CD4-positive, alpha-beta memory T cell (primary cell): ENCODE data around the gene LIN28B. TPM values are rescaled to one million over a fixed set of nuclear protein-coding genes. Genes with fewer than 3 reads are reported as not detected.

Experiments used
- CTCF ChIA-PET: fragments of 350-600 bp; sonication (Branson Sonifier 250); formaldehyde crosslinking; loops from one replicate; lab custom pipeline; 2021; ENCODE audit warnings: inconsistent platforms; ENCODE audit not compliant: partially characterized antibody; lab: Charles Lee
- POLR2A ChIA-PET: fragments of 350-600 bp; sonication (Branson Sonifier 250); formaldehyde crosslinking; loops from one replicate; lab custom pipeline; 2021; ENCODE audit not compliant: partially characterized antibody; lab: Charles Lee
- DNase-seq, 5 donors: peaks; one replicate each; pipeline versions ENCODE4 v3.0.0 to v3.0.0-alpha.2; 2020 to 2022; ENCODE audit warnings: mixed read lengths in 1 of 5
- H3K27ac ChIP-seq: one replicate; pipeline ENCODE4 v1.7.0; 2013; ENCODE audit warnings: low read depth, low read length
- H3K27me3 ChIP-seq: 2 replicates; pipeline ENCODE4 v1.7.0; 2013; ENCODE audit warnings: mild to moderate bottlenecking, low read length, moderate library complexity; ENCODE audit not compliant: insufficient read depth
- H3K36me3 ChIP-seq: 2 replicates; pipeline ENCODE4 v1.7.0; 2013; ENCODE audit warnings: mild to moderate bottlenecking, low read length, moderate library complexity; ENCODE audit not compliant: insufficient read depth
- H3K4me1 ChIP-seq: 2 replicates; pipeline ENCODE4 v1.7.0; 2013; ENCODE audit warnings: mild to moderate bottlenecking, low read length, moderate library complexity; ENCODE audit not compliant: insufficient read depth
- H3K4me3 ChIP-seq, 2 donors: one replicate each; pipeline ENCODE4 v1.7.0; 2013; ENCODE audit warnings: low read length in 2 of 2, mild to moderate bottlenecking in 1 of 2
- H3K9me3 ChIP-seq, 2 donors: one replicate each; pipeline ENCODE4 v1.7.0; 2013; ENCODE audit warnings: low read length in 2 of 2, control low read depth in 1 of 2; ENCODE audit not compliant: control insufficient read depth in 1 of 2
- H3K27ac Mint-ChIP-seq, 7 donors: one replicate each; pipeline ENCODE4 v1.8.0; 2020 to 2021; ENCODE audit warnings: mixed read lengths in 7 of 7, mild to moderate bottlenecking in 6 of 7, inconsistent platforms in 3 of 7, moderate library complexity in 3 of 7
- H3K27me3 Mint-ChIP-seq, 2 donors: one replicate each; pipeline ENCODE4 v1.8.0; 2020 to 2021; ENCODE audit warnings: mixed read lengths in 2 of 2
- H3K36me3 Mint-ChIP-seq, 2 donors: one replicate each; pipeline ENCODE4 v1.8.0; 2020 to 2021; ENCODE audit warnings: mixed read lengths in 2 of 2, inconsistent platforms in 1 of 2, mild to moderate bottlenecking in 1 of 2
- H3K4me1 Mint-ChIP-seq, 4 donors: one replicate each; pipeline ENCODE4 v1.8.0; 2020 to 2021; ENCODE audit warnings: mixed read lengths in 4 of 4, mild to moderate bottlenecking in 1 of 4
- H3K4me3 Mint-ChIP-seq, 8 donors: one replicate each; pipeline ENCODE4 v1.8.0; 2020 to 2021; ENCODE audit warnings: mixed read lengths in 8 of 8, mild to moderate bottlenecking in 7 of 8, moderate library complexity in 6 of 8, inconsistent platforms in 3 of 8
- H3K9me3 Mint-ChIP-seq, 8 donors: one replicate each; pipeline ENCODE4 v1.8.0; 2020 to 2021; ENCODE audit warnings: mixed read lengths in 8 of 8, mild to moderate bottlenecking in 5 of 8, inconsistent platforms in 3 of 8, moderate library complexity in 1 of 8
- intact Hi-C: fragments of 100-400 bp; cut with micrococcal nuclease; formaldehyde crosslinking; loops from one replicate; pipeline ENCODE4 v1.15.1; 2023
- polyA plus RNA-seq, 2 donors: library from polyadenylated mRNA; unstranded; fragments of 300-500 nt; fragmentation: Illumina TruSeq; gene quantifications; one replicate each; pipeline ENCODE4 v1.2.3, GENCODE V29; 2021
- total RNA-seq, 2 experiments: library from RNA; stranded (reverse); gene quantifications; one replicate each; pipeline ENCODE4 v1.2.3, GENCODE V29; 2021

Gene LIN28B
- total and polyA plus RNA-seq, 4 experiments from 2014 or later: not detected

GRCh38 chr6:105056646-105057045, 99.7 kb downstream of the LIN28B start:
- H3K9me3 ChIP-seq: no peaks in the 10 kb centered on the region
- H3K9me3 Mint-ChIP-seq: peaks cover 0 to 8% (median 2%) of the 10 kb centered on the region in 8 donors
- H3K4me3 Mint-ChIP-seq: no peak overlapping the region
- H3K27me3 Mint-ChIP-seq: peaks cover 12 to 15% of the 10 kb centered on the region in 2 donors
- no peaks in the 10 kb centered on the region for H3K36me3 Mint-ChIP-seq
- H3K27ac ChIP-seq: no peak overlapping the region
- no peaks in the 10 kb centered on the region for H3K36me3 ChIP-seq
- no peak overlapping the region for H3K4me3 ChIP-seq
- H3K4me1 ChIP-seq: no peaks in the 10 kb centered on the region
- peaks cover 0 to 1% (median 0%) of the 10 kb centered on the region in 4 donors for H3K4me1 Mint-ChIP-seq
- no peak for DNase-seq
- POLR2A ChIA-PET: no interaction called here
- intact Hi-C loops: no loop called here
- CTCF ChIA-PET: no interaction called here
- H3K27ac Mint-ChIP-seq: no peak overlapping the region
- no peaks in the 10 kb centered on the region for H3K27me3 ChIP-seq

- no peak for DNase-seq
- H3K9me3 ChIP-seq: no peaks in the 10 kb centered on the region
Observed at GRCh38 chr6:105057160-105057559, 100.3 kb downstream of the LIN28B start.

GRCh38 chr6:105058316-105058715, 101.4 kb downstream of the LIN28B start:
- CTCF ChIA-PET: no interaction called here
- no peaks in the 10 kb centered on the region for H3K36me3 ChIP-seq
- Mint-ChIP-seq H3K36me3 (no peaks in the 10 kb centered on the region), H3K9me3 (peaks cover 0 to 8% (median 2%) of the 10 kb centered on the region in 8 donors), H3K4me3 (no peak overlapping the region), H3K27ac (no peak overlapping the region), H3K27me3 (peaks cover 15% of the 10 kb centered on the region in 2 donors), H3K4me1 (peaks cover 0 to 1% (median 0%) of the 10 kb centered on the region in 4 donors)
- no peaks in the 10 kb centered on the region for H3K27me3 ChIP-seq
- POLR2A ChIA-PET: no interaction called here
- H3K27ac ChIP-seq: no peak overlapping the region
- no peaks in the 10 kb centered on the region for H3K9me3 ChIP-seq
- no peaks in the 10 kb centered on the region for H3K4me1 ChIP-seq
- no peak for DNase-seq
- no peak overlapping the region for H3K4me3 ChIP-seq
- intact Hi-C loops: no loop called here

More at GRCh38 chr6:105057160-105057559, 100.3 kb downstream of the LIN28B start:
- Mint-ChIP-seq H3K36me3 (no peaks in the 10 kb centered on the region), H3K27me3 (peaks cover 12 to 14% of the 10 kb centered on the region in 2 donors), H3K27ac (no peak overlapping the region), H3K4me3 (no peak overlapping the region), H3K9me3 (peaks cover 0 to 8% (median 2%) of the 10 kb centered on the region in 8 donors), H3K4me1 (peaks cover 0 to 1% (median 0%) of the 10 kb centered on the region in 4 donors)
- intact Hi-C loops: no loop called here
- CTCF ChIA-PET: no interaction called here
- no peaks in the 10 kb centered on the region for H3K36me3 ChIP-seq
- no peaks in the 10 kb centered on the region for H3K4me1 ChIP-seq
- POLR2A ChIA-PET: no interaction called here
- H3K27ac ChIP-seq: no peak overlapping the region
- H3K4me3 ChIP-seq: no peak overlapping the region
- no peaks in the 10 kb centered on the region for H3K27me3 ChIP-seq

- H3K27me3 ChIP-seq: no peaks in the 10 kb centered on the region
- peaks cover 0 to 1% (median 0%) of the 10 kb centered on the region in 4 donors for H3K4me1 Mint-ChIP-seq
- H3K9me3 Mint-ChIP-seq: peaks cover 0 to 8% (median 2%) of the 10 kb centered on the region in 8 donors
- H3K27ac Mint-ChIP-seq: no peak overlapping the region
- ChIA-PET CTCF (interaction anchor here (0.6 kb wide), 1 partner anchor 11 kb away, joined by 4 read pairs; no protein-coding TSS in a partner anchor), POLR2A (no interaction called here)
- H3K4me3 ChIP-seq: no peak overlapping the region
- intact Hi-C loops: no loop called here
- H3K36me3 ChIP-seq: no peaks in the 10 kb centered on the region
- no peak overlapping the region for H3K27ac ChIP-seq
- no peaks in the 10 kb centered on the region for H3K36me3 Mint-ChIP-seq
- no peaks in the 10 kb centered on the region for H3K4me1 ChIP-seq
- H3K27me3 Mint-ChIP-seq: peaks cover 15% of the 10 kb centered on the region in 2 donors
- H3K4me3 Mint-ChIP-seq: no peak overlapping the region
- H3K9me3 ChIP-seq: no peaks in the 10 kb centered on the region
- no peak for DNase-seq
Observed at GRCh38 chr6:105058846-105059245, 101.9 kb downstream of the LIN28B start.

GRCh38 chr6:105066233-105066632, 109.3 kb downstream of the LIN28B start:
- Histone ChIP-seq H3K4me3 (no peak overlapping the region), H3K27ac (no peak overlapping the region), H3K36me3 (no peaks in the 10 kb centered on the region), H3K9me3 (no peaks in the 10 kb centered on the region), H3K4me1 (no peaks in the 10 kb centered on the region), H3K27me3 (no peaks in the 10 kb centered on the region)
- intact Hi-C loops: no loop called here
- H3K36me3 Mint-ChIP-seq: no peaks in the 10 kb centered on the region
- DNase-seq: no peak
- no peak overlapping the region for H3K4me3 Mint-ChIP-seq
- ChIA-PET CTCF (interaction anchor here (1.4 kb wide), 1 partner anchor 11 kb away, joined by 3 read pairs; no protein-coding TSS in a partner anchor), POLR2A (no interaction called here)
- peaks cover 18 to 34% of the 10 kb centered on the region in 2 donors for H3K27me3 Mint-ChIP-seq
- no peaks in the 10 kb centered on the region for H3K4me1 Mint-ChIP-seq
- H3K27ac Mint-ChIP-seq: no peak overlapping the region
- H3K9me3 Mint-ChIP-seq: no peaks in the 10 kb centered on the region

GRCh38 chr6:105066836-105067235, 109.9 kb downstream of the LIN28B start:
- H3K36me3 Mint-ChIP-seq: no peaks in the 10 kb centered on the region
- no peak overlapping the region for H3K27ac Mint-ChIP-seq
- Histone ChIP-seq H3K27ac (no peak overlapping the region), H3K4me1 (no peaks in the 10 kb centered on the region), H3K36me3 (no peaks in the 10 kb centered on the region), H3K27me3 (no peaks in the 10 kb centered on the region), H3K9me3 (no peaks in the 10 kb centered on the region), H3K4me3 (no peak overlapping the region)
- ChIA-PET POLR2A (no interaction called here), CTCF (interaction anchor here (1.4 kb wide), 1 partner anchor 11 kb away, joined by 3 read pairs; no protein-coding TSS in a partner anchor)
- H3K9me3 Mint-ChIP-seq: no peaks in the 10 kb centered on the region
- no peak for DNase-seq
- intact Hi-C loops: no loop called here
- no peak overlapping the region for H3K4me3 Mint-ChIP-seq
- H3K4me1 Mint-ChIP-seq: no peaks in the 10 kb centered on the region
- H3K27me3 Mint-ChIP-seq: peaks cover 17 to 34% of the 10 kb centered on the region in 2 donors

- no peaks in the 10 kb centered on the region for H3K4me1 ChIP-seq
- CTCF ChIA-PET: interaction anchor here (1.3 to 1.4 kb wide), 2 partner anchors 10 to 20 kb away, joined by 3 to 5 read pairs; no protein-coding TSS in a partner anchor
- H3K9me3 Mint-ChIP-seq: no peaks in the 10 kb centered on the region
Observed at GRCh38 chr6:105067329-105067728, 110.4 kb downstream of the LIN28B start.

More at GRCh38 chr6:105067329-105067728, 110.4 kb downstream of the LIN28B start:
- Histone ChIP-seq H3K9me3 (no peaks in the 10 kb centered on the region), H3K36me3 (no peaks in the 10 kb centered on the region), H3K4me3 (no peak overlapping the region), H3K27ac (no peak overlapping the region), H3K27me3 (no peaks in the 10 kb centered on the region)
- Mint-ChIP-seq H3K4me1 (no peaks in the 10 kb centered on the region), H3K27ac (no peak overlapping the region), H3K36me3 (no peaks in the 10 kb centered on the region), H3K4me3 (no peak overlapping the region), H3K27me3 (peaks cover 17 to 33% of the 10 kb centered on the region in 2 donors)
- POLR2A ChIA-PET: no interaction called here
- no peak for DNase-seq
- intact Hi-C loops: no loop called here
